T-helper 22 cell (primary cell): Measurements from ENCODE around the gene RBFOX2.

Experiments
- DNase-seq: peaks from one replicate; pipeline ENCODE4 v3.0.0-alpha.2; 2020; ENCODE audit warnings: low read depth

RBFOX2 gene

DNA sequence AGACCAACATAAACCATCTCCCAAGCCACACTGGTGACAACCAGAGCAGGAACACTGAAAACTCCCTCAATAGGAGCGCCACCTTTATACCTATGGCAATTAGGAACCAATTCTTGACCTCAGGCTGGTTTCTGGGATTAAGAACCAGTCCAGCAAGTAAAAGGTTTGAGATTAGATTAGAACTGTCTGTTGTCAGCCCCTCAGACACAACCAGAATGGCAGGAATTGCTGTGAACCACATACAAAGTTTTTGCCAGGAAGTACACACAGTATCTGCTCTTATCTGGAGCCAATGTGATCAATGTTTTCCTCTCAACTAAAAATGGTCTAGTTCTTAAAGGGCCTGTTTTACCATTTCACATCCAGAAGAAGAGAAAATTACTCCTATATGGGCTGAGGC, 55.2 kb downstream of the RBFOX2 start:
- DNase-seq: no peak

DNA sequence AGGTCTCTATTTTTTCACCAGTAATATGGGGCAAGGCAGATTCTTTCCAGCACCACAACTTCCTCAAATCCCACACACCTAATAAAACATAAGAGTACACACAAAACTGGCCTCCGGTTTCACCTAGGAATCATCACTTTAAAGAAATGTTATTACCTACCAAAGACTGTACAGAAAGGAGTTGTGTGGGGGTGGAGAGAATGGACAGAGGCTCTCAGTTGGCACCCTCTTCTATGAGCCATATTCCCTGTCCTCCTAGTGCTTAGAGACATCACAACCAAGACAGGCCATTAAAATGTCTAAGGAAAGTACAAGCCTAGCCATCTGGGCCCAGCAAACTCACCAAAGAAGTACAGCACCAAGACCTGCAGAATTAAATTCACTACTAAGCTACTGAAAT, 56.1 kb downstream of the RBFOX2 start:
- DNase-seq: no peak

DNA sequence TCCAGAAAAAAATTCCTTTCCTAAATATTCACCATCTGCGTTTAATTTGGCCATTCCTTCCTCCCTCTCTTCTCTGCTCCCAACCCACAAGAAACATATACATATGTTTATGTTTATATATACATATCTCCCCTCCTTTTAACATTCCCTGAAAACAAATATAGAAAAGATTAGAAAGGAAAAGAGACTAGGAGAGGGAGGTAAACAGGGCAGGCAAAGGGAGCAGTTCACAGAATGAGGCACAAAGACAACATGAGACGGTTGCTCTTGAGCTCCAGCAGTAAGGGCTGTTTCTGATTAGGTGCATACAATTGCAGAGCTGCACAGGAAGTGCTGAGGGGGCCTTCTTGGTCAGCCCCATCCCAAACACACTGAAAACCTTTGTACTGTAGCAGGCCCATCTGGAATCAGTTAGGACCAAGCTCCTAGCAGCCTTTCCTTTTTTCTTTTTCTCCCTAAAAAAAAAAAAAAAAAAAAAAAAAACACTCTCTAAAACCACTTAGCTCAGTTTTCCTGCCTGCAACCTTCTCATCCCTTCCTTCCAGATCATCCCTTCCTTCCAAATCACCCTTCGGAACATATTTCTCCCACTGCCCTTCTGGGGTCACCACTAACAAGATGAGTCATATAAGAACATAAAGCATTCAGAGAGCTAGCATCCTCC, 57.0 kb downstream of the RBFOX2 start:
- no peak for DNase-seq

DNA sequence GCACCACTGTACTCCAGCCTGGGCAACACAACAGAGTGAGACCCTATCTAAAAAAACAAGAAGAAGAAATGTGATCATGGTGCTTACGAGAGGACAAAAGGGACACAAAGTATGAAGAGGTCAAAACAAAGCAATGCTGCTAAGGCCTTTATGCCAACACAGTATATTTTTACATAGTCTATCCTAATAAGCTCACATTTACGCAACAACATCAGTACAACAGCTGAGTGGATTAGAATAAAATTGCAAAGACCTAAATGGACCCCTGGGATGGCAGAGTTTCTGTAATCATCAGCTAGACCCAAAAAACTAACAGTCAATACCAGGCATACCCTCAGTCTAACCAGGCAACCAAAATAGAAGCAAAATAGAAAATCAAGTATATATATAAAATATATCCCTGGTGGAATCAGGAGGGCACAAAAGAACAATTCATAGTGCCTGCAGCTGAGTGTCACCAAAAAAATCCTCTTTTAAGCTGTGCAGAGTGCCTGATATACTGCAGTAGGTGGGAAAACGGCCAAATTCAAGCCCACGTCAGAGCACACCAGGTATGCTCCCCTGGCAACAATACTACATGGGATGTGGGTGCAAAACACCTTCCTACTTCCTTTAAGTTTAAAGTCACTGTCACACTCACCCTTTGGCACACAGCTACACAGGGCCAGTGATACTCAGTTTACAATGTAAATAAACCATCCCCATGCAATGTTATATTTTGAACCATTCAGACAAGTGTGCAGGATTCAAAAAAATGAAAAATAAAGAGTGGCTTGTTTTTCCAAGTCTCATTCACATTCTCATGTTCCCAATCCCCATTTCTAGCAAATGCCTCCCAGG, 57.8 kb downstream of the RBFOX2 start:
- DNase-seq: no peak

DNA sequence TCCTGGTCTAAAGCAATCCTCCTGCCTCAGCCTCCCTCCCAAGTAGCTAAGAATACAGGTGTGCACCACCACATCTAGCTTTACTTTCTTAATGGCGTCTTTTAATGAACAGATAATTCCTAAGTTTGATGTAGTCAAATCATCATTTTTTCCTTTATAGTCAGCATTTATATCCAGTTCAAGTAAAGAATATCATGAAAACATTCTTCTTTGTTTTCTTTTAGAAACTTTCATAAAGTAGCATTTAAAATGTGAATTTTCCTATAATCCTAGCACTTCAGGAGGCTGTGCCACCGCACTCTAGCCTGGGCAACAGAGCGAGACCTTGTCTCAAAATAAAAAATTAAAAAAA, 61.6 kb downstream of the RBFOX2 start:
- DNase-seq: no peak

DNA sequence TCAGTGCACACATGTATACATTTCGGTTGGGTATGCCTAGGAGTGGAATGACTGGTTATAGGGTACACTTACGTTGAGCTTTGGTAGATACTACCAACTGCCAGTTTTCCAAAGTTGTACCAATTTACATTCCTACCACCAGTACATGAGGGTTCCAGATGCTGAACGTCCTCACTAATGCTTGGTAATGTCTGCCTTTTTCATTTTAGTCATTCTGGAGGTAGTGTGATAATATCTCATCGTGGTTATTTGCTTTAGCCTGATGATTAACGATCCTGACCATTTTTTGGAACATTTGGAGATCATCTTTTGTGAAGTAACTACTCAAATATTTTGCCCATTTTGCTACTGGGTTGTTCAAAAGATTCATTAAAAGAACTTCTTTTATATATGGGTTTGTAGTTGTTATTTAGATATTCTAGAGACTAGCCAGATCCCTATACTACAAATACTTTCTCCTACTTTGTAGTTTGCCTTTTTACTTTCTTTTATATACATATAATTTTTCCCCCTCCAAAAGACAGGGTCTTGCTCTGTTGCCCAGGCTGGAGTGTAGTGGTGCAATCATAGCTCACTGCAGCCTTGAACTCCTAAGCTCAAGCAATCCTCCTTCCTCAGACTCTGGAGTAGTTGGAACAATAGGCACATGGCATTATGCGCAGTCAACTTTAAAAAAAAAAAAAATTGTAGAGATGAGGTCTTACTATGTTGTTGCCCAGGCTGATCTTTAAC, 62.1 kb downstream of the RBFOX2 start:
- no peak for DNase-seq

DNA sequence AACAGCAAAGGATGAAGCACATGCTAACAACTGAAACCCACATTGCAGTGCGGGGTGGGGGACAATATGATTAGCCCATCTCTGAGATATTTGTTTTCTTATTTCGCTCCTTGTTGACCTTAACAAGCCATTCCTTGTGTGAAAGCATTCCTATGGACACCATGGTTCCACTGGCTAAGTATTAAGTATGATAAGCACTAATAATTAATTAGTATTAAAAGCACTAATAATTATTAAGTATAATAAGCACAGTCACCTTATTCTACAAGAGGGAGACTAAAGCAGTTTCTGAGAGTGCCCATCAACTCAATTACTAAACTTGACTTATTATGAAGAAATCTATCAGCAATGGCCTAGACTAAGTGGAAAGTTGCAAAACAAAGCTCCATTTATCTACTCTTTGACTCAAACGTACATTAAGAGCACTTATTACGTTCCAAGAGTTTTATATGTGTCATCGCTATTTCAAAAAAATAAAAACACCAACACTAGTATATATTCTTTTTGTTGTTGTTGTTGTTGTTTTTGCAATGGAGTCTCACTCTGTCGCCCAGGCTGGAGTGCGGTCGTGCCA, 65.3 kb downstream of the RBFOX2 start:
- no peak for DNase-seq

DNA sequence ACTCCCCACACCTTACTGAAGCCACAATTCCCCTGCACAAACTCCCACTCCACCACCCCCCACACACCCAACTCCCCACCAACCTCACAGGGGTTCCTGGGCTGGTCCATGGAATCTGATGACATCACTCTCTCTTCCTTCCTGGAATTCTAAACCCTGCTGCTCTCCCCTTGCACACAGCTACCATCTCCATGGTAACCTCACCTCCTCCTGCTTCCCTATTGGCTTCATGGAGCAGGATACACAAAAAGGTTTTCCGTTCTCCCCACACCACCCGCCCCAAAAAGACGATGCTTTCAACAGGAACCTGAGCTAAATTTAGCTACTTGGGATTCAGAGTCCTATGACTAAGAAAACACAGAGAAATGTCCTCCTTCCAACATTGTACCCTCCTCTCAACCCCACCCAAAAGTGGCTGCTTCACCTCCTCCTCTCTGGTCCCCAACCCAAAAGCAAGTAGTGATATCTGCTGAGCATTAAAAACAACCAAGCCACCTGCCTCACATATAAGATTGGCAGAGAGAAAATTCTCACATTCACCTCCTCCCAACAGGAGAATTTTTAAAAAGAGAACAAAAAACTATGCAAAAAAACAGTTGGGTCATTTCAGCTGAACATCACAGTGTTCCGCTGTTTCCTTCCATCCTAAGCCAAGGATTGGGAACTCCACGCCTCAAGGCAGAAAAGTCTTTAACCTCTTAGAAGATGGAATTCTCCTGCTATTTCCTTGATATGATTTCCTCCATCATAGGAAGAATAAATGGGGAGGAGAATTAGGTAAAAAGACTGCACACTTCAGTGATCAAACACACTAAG, 66.9 kb downstream of the RBFOX2 start:
- no peak for DNase-seq

DNA sequence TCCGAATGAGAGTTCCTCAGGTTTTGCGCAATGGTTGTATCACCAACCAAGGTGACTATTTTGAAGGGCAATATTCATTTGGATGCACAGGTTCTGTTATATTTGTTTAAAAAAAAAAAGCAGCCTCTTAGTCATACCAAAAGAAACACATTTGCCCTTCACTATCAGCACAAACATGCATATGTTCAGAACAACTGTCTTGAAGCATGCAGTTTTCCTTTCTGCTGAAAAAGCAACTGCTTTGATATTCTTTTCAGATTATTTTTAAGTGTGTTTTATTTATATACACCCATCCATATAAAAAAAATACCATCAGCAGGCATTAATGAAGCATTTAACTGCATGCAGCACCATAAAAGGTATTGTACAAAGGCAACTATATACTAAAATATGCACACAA, 67.8 kb downstream of the RBFOX2 start:
- DNase-seq: no peak

DNA sequence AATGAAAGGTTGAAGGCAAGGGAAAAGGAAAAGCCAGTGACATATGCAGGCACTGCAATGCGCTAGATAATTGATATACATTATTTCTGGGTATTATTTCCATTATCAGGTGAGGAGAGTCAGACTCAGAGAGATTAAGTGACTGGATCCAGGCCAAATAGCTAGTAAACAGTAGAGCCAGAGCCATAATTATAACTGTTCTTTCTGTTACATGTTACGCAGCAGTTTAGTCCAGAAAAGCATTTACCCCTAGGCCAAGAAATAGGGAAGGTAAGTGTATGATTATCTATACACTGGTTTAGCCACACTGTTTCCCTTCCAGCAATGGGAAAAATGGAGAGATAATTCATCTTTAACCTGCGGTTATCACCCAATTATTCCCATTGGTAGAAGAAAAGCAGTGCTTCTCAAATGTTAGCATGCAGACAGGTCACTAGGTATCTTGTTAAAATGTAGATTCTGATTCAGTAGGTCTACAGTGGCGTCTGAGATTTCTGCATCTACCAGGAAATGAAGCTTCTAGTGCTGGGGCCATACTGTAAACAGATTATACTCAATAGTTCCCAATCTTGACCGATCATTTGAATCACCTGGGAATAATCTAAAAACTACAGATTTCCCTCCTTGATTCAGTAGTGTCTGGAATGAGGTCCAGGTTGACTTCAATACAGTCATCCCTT, 69.4 kb downstream of the RBFOX2 start:
- DNase-seq: no peak

DNA sequence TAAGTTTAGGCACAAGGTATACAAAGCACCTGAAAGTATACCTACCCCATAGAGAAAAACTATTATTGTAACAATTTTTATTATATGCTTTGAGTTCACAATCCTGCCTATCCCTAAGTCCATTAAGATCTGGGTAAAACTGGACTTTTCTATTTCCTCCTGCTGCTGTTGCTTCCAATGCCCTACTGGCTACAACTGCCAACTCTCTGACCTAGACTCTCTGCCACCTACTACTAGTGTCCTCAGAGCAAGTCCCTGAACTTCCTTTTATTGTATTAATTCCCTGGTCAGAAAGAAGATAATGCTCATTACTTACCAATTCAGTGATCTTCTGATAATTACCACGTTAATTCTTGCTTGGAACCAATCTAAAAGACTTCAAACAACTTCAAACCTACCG, 70.3 kb downstream of the RBFOX2 start:
- no peak for DNase-seq

DNA sequence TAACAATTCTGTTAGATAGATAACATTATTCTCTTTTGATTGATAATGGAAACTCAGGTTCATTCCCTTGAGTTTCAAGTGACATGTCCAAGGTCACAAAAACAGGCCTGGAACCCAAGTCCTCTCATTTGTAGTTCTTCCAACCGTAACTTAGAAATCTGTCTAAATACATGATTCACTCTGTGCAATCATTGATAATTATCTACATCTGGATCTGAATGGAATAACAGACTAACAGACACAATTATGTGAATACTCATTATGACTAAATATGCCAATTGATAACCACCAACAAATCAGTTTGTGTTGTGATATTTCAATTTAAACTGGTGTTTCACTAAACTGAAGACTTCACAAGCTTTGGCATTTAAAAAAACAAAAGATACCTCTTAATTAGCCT, 71.0 kb downstream of the RBFOX2 start:
- no peak for DNase-seq

DNA sequence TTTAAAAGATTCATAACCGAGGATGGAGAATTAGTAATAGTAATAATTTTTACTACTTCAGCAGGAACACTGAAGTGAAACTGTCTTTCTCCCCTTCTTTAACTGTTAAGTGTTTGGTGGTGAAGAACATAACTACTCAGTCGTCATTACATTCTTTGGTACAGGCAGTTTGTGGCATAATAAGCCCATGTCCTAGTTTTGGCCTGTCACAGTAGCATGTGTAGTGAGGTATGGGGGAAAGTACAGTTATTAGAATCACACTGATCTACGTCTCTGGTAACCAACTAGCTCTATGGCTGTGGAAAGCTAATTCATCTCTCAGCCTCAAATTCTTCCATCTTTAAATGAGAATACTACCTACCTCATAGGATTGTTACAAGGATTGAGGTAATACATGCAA, 71.8 kb downstream of the RBFOX2 start:
- no peak for DNase-seq

DNA sequence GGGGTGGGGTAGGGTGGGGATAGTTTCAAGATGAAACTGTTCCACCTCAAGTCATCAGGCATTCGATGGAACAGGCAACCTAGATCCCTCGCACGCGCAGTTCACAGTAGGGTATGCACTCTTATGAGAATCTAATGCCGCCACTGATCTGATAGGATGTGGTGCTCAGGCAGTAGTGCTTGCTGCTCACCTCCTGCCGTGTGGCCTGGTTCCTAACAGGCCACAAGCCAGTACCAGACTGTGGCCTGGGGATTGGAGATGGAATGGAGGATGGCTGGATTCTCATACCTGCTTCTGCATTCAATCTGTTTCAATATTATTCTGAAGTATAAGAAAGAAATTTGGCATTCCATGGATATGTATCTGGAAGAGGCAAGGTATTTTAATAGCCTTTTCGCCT, 73.1 kb downstream of the RBFOX2 start:
- no peak for DNase-seq

DNA sequence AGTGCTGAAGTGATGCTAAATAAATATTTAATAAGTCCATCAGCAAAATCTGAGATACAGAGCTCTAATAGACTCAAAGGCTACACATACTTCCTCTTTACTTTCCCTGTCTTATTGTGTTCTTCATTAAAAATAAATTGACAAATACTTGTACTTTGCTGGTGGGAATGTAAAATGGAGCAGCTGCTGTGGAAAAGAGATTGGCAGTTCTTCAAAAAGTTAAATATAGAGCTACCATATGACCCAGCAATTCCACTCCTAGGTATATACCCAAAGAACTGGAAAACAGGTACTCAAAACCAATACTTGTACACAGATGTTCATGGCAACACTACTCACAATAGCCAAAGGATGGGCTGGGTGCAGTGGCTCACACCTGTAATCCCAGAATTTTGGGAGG, 76.0 kb downstream of the RBFOX2 start:
- DNase-seq: no peak

DNA sequence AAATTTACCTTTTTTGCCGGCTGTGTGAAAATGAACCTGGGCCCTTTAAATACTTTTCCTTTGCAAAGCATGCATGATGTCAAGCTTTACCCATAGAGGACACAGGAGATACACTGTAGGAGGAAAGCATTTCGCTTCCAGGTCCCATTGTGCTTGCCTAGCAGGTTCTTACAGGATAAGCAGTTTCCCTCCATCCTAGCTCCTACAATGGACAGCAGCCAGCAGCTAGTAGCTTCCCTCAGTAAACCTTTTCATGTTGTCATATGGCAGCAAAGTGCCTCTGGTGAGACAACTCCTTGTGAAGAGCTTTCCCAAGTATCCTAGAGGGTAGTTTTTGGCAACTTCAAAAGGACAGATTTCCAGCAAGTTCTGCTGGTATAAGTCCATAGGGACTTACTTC, 78.4 kb downstream of the RBFOX2 start:
- no peak for DNase-seq

DNA sequence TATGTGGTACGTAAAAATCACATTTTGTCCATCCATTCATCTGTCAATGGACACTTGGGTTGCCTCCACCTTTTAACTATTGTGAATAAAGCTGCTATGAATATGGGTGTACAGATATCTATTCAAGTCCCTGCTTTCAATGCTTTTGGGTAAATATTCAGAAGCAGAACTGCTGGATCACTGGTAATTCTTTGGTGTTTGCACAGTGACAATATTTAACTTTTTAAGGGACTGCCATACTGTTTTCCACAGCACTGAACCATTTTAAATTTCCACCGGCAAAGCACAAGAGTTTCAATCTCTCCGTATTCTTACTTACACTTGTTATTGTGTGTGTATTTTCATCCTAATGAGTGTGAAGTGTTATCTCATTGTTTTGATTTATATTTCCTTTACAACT, 79.4 kb downstream of the RBFOX2 start:
- no peak for DNase-seq

DNA sequence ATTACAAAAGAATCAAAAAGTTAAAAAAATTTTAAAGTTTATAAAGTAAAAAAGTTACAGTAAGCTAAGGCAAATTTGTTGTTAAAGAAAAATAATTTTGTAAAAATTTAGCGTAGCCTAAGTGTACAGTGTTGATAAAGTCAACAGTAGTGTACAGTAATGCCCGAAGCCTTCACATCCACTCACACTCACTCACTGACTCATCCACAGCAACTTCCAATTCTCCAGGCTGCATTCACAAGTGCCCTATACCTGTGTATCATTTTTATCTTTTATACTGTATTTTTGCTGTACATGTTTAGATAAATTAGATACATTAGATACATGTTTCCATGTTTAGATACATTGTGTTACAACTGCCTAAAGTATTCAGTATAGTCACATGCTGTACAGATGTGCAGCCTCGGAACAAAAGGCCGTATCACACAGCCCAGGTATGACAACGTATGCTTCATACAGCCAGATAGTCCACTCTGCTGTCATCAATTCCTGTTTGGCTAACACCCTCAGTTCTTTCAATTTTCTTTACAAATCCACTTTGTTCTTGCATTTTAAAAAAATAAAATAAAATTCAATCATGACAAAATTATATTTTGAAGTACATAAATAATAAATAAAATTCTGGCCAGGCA, 80.7 kb downstream of the RBFOX2 start:
- DNase-seq: no peak

DNA sequence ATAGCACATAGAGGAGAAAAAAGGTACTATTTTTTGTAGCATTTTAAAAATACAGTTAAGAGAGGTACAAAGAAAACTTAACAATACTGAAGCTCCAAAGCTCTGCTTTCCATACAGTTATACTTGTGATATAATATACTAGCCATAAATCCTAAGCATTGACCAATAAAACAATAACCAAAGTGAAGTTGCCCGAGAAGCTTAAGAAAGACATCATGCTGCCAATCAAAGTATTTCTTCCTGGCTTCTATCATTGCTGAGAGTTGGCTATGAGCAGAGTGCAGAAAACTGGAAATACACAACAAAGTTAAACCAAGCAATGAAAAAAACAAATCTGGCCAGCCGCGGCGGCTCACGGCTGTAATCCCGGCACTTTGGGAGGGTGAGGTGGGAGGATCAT, 84.2 kb downstream of the RBFOX2 start:
- DNase-seq: no peak

DNA sequence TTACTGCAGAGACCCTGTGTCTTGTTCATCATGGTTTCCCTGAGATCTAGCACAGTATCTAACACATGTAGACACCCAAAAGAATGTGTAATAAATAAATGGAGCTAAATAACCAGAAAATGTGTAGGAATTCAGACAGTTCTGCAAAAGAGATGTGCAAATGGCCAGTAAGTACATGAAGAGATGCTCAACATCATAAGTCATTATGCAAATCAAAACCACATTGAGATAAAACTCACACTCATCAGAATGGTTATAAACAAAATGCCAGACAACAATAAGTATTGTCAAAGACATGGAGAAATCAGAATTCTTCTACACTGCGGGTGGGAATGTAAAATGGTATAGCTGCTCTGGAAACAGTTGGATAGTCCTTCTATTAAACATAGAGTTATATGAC, 88.5 kb downstream of the RBFOX2 start:
- no peak for DNase-seq

DNA sequence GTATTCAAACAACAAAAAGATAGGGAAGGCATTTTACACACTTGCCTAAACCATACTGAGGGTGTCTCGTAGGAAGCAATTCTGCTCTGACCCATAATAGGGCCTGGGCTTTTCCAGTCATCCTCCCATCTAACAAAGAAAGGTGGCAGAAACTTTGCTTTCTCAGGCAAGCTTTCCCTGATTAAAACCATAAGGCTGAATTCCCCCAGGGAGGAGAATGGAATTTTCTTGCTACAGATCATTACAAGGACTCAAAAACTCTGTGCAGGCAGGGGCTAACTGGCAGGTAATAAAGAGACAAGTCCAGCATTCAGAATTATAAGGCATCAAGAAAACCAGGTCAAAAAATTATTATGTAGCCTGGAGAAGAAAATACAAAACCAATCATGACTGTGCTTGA, 90.4 kb downstream of the RBFOX2 start:
- DNase-seq: no peak
